IPS-18c (cell line): ENCODE measurements around the gene BAZ2B.

Source experiments
- H3K4me3 ChIP-seq: 2 replicates; pipeline ENCODE4 v1.7.0; 2013; ENCODE audit warnings: low read depth, mild to moderate bottlenecking, low read length, moderate library complexity; ENCODE audit not compliant: insufficient read depth
- H3K9me3 ChIP-seq: one replicate; pipeline ENCODE4 v1.6.1; 2013; ENCODE audit warnings: mild to moderate bottlenecking, low read length, moderate library complexity; ENCODE audit not compliant: control insufficient read depth, insufficient read depth

The BAZ2B gene

DNA sequence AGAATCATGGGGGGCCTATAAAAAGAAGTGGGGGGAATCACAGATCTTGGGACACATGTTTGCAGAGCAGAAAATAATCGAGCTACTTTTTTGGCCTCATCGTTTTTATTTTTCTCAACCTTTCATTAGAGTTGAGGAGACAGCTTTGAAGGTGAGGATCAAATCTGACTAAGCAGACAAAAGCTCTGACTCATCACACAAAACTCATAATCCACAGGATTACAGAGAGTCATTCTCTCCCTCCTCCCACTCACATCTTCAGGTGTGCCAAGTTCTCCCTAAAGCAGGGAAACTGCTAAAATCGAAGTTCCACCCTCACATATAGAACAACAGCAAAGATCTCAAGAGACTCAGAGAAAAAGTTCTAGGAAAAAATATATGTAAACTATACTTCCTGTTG is 15.6 kb downstream of the BAZ2B start:
- no peaks in the 10 kb centered on the region for H3K9me3 ChIP-seq
- no peak overlapping the region for H3K4me3 ChIP-seq

DNA sequence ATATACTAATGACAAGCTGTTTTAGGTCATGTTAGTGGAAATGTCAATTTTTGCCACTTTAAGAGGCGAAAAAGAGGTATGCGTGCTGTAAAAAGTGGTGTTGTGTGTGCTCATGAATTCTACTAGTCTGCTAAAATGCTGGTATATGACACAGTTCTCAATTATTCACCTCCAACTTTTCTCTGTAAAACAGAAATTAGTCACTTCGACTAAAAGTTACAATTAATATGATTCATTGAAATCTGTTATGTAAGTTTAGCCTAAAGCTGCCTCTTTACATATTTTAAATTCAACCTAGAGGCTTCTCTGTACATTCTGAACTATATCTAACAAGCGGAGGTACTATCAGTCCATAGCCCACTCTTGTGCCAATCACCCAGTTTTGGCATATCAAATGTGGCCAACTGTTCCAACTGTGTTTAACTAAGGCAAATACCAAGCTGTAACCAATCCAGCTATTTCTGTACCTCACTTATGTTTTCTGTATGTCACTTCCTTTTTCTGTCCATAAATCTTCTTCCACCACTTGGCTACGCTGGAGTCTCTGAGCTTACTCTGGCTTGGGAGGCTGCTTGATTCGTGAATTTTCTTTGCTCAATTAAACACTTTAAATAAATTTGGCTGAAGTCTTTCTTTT is 20.8 kb downstream of the BAZ2B start:
- Histone ChIP-seq H3K9me3 (no peaks in the 10 kb centered on the region), H3K4me3 (no peak overlapping the region)

DNA sequence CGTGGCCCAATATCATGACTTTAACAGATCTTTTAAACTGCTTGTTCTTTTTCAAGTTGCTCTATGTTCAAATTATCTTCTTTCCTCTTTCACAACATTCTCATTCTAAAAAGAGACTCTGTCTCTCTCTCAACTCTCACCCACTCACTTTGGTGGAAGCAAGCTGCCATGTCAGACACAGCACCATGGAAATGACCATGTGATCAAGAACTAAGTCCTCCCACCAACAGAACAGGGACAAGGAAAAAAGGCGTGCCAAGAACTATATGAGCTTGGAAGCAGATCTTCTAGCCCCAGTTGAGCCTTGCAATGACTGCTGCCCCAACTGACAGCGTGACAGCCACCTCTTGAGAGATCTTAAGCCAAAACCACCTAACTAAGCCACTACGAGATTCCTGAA is 23.9 kb downstream of the BAZ2B start:
- H3K4me3 ChIP-seq = no peak overlapping the region
- no peaks in the 10 kb centered on the region for H3K9me3 ChIP-seq

DNA sequence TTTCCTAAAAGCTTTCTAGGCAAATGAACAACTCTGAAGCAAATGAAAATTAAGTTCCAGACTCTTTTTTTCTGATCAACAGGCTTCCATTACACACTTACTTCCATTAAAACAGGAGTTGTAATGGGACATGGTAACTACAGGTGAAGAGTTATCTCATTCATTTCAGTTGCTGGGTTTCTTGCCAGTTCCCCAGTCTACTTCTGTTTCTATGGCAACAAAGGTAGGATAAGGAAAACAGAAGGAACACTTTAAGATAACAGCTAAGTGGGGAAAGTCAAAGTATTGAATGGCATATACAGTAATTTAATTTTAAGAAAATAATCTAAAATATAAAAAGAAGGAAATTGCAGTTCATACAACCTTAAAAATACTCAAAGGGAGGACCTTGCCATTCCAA is 25.1 kb downstream of the BAZ2B start:
- Histone ChIP-seq H3K4me3 (no peak overlapping the region), H3K9me3 (no peaks in the 10 kb centered on the region)

DNA sequence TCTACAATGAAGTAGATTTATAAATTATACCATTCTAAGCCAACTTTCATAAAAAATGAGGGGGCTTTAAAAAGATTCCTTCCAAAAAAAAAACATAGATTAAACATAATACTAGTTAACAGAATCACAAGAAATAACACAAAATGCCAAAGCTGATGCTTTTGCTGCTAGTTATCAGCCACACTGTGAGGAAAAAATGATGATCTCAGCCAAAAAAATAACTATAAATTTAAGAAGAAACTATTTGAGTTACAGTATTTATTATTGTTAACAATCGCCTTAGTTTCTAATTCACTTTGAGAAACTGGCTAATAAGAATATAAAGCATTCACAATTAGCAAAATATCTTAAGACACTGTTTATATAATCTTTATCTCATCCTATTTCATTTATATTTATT is 27.1 kb downstream of the BAZ2B start:
- no peak overlapping the region for H3K4me3 ChIP-seq
- H3K9me3 ChIP-seq = no peaks in the 10 kb centered on the region

DNA sequence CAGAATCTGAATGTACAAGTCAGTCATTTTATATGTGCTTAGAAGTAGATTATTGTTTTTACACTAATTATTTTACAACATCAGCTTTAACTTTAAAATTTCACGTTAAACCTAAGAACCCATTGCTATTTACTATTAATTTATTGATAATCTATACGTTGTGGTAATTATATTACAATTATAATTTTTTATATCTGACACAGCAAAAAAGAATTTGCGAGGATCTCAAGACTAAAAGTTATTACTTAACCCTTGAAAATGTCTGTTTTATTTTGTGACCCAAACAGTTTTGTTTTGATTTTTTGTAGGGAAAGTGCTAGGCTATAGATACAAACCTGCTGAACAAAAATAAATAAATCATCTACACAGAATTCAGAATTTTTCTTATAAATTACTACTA is 30.3 kb downstream of the BAZ2B start:
- Histone ChIP-seq H3K9me3 (no peaks in the 10 kb centered on the region), H3K4me3 (no peak overlapping the region)

DNA sequence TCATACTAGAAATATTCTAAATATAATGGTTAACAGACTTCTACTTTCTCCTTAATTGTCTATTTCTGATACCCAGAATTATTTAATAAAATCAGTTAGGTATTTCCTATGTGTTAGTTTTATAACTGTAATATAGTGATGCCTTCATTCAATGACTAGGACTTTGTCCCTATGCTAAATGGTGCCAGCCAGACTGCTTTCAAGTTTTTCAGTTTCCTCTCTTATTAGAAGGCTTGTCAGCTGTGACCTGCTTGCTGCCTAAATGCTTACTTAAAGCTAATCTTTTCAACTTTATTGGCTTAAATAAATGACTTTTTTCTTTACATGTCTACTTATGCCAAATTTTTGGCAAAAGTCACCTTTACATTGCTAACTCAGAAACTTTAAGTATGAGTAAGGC is 30.7 kb downstream of the BAZ2B start:
- Histone ChIP-seq H3K9me3 (no peaks in the 10 kb centered on the region), H3K4me3 (no peak overlapping the region)

DNA sequence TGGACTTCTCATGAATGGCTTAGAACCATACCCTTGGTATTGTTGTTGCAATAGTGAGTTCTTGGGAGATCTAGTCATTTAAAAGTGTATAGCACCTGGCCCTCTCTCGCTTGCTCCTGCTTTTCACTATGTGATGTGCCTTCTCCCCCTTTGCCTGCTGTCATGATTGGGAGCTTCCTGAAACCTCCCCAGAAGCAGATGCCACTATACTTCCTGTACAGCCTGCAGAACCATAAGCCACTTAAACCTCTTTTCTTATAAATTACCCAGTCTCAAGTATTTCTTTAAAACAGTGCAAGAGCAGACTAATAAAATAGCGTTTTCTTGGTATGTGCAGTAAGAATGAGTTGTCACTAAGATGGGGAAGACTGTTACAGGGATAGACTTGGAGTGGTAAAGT is 31.6 kb downstream of the BAZ2B start:
- no peak overlapping the region for H3K4me3 ChIP-seq
- no peaks in the 10 kb centered on the region for H3K9me3 ChIP-seq

DNA sequence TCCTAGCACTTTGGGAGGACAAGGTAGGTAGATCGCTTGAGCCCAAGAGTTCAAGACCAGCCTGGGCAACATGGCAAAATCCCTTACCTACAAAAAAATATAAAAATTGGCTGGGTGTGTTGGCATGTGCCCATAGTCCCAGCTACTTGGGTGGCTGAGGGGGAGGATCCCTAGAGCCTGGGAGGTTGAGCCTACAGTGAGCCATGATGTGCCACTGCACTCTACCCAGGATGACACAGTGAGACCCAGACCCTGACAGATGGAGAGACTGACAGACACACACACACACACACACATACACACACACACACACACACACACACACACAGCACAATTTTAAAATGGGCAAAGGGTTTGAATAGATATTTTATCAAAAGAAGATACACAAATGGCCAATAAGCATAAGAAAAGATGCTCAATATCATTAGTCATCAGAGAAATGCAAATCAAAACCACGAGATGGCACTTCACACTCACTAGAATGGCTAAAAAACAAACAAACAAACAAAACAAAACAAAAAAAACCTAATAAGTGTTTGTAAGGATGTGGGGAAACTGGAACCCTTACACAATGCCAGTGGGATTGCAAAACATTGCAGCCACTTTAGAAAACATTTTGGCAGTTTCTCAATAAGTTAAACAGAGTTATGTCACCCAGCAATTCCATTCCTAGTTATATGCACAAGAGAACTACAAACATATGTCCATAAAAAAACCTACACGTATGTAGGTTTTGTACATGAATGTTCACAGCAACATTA is 42.3 kb downstream of the BAZ2B start:
- no peak overlapping the region for H3K4me3 ChIP-seq
- no peaks in the 10 kb centered on the region for H3K9me3 ChIP-seq

DNA sequence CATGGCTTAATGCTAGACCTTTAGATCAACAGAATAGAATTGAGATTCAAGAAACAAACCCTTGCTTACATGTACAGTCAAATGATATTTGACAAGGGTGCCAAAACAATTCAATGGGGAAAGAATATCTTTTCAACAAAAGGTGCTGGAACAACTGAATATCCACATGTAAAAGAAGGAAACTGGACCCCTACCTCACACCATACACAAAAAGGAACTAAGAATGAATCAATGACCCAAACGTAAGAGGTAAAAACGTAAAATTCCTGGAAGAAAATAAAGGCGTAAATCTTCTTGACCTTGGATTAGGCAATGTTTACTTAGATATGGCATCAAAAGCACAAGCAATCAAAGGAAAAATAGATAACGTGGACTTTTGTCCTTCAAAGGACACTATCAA is 43.1 kb downstream of the BAZ2B start:
- H3K4me3 ChIP-seq = no peak overlapping the region
- no peaks in the 10 kb centered on the region for H3K9me3 ChIP-seq

DNA sequence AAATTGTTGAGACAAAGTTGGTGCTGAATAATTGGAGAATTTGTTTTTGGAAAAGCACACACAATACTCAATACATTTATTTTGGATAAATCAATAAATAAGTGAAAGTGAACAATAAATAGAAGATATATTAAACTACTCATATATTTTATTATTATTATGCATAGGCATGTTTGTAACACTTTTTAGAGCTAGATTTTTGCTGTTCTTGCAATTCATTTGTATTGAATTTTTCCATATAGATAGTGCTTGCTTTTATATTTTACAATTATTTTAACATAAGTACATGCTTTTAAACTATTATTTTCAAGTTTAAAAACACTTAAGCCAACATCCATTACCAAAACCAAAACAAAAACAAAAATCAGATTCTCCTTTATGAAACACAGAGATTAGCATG is 43.9 kb downstream of the BAZ2B start:
- Histone ChIP-seq H3K9me3 (no peaks in the 10 kb centered on the region), H3K4me3 (no peak overlapping the region)

DNA sequence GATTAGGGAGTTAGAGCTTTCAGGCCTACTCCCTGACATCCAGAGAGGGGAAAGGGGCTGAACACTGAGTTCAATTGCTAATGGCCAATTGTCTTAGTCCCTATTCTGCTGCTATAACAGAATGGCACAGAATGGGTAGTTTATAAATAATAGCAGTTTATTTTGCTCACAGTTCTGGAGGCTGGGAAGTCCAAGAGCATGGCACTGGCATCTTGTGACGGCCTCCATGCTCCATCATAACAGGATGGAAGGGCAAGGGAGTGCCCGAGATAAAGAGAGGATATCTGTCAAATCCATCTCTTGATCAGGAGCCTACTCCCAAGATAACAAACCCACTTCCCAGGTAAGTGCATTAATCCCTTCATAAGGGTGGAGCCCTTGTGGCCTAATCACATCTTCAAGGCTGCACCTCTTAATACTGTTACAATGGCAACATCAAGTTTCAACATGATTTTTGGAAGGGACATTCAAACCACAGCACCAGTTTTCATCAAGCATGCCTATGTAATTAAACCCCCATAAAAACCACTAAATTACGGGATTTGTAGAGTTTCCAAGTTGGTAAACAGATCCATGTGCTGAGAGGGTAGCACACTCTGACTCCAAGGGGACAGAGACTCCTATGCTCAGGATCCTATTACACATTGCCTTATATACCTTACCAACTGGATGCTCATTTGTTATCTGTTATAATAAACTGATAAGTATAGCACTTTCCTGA is 44.6 kb downstream of the BAZ2B start:
- H3K4me3 ChIP-seq = no peak overlapping the region
- no peaks in the 10 kb centered on the region for H3K9me3 ChIP-seq

DNA sequence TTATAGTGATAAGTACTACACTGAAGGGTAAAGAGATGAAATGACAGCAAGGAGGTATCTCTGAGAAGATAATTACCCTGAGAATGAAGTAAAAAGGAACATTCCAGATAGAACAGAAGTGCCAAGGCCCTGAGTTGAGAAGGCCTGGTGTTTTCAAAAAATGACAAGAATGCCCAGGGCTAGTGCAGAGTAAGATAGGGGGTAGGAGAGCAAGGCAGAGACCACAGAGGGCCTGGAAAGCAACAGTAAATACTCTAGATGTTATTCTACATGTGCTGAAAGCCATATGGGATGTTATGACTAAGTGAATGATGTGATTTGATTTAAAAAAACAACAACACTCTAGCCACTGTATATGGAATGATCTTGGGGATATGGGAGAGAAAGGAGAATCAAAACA is 52.3 kb downstream of the BAZ2B start:
- H3K9me3 ChIP-seq = no peaks in the 10 kb centered on the region
- H3K4me3 ChIP-seq = no peak overlapping the region

DNA sequence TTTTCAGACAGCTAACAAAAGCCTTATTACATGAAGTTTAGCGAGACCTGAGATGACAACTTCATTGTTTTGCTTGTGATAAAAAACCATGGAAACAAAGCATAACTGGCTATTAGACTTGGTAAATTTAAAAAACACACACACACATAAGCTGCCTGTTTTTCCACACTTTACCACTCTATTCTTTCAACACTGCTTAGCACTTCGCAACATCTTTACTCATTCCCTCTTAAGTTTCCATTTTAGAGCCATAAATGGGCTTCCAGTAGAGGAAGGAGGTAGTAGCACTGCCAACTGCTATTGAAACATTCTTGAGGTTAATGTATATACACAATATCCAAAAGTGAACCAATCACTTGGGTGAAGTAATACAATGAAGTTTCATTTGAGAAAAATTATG is 54.1 kb downstream of the BAZ2B start:
- Histone ChIP-seq H3K9me3 (no peaks in the 10 kb centered on the region), H3K4me3 (no peak overlapping the region)

DNA sequence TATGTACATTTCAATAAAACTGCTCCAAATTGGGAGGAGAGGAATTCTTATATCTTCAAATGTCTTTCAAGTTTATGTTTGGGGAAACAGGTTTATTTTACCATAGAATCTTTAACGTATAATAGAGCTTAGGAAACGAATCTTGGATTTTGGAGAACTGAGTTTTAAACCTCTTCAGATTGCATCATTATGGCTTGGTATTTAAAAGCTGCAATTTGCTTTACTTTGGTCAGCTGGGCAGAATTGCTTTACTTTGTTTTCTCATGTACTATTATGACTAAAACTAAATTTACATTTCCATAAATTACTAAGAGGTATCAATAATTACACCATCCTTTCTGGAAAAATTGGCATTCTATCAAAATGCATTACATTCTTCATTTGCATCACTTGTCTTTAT is 54.6 kb downstream of the BAZ2B start:
- Histone ChIP-seq H3K4me3 (no peak overlapping the region), H3K9me3 (no peaks in the 10 kb centered on the region)

DNA sequence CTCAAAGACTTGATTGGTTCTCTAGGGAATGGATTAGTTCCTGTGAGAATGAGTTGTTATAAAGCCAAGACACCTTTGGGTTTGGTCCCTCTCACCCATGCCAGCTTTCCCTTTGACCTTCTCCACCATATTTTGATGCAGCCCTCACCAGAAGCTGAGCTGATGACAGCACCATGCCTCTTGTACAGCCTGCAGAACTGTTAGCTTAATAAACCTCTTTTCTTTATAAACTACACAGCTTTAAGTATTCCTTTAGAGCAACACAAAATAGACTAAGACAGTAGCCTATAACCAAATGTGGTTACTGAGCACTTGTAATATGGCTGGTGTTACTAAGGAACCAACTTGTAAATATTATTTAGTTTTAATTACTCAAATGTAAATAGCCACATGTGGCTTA is 55.1 kb downstream of the BAZ2B start:
- no peak overlapping the region for H3K4me3 ChIP-seq
- H3K9me3 ChIP-seq = no peaks in the 10 kb centered on the region

DNA sequence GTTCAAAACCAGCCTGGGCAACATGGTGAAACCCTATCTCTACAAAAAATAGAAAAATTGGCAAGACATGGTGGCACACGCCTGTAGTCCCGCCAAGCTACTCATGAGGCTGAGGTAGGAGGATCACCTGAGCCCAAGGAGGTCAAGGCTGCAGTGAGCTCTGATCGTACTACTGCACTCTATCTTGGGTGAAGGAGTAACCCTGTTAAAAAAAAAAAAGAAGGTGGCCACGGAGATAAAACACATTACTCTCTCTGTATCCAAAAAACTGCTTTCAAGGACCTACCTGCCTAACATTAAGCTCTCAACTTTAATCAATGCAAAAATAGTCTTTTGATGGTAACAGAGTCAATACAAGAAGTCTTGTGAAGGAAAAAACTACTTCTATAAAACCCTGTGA is 57.3 kb downstream of the BAZ2B start:
- no peaks in the 10 kb centered on the region for H3K9me3 ChIP-seq
- H3K4me3 ChIP-seq = no peak overlapping the region

DNA sequence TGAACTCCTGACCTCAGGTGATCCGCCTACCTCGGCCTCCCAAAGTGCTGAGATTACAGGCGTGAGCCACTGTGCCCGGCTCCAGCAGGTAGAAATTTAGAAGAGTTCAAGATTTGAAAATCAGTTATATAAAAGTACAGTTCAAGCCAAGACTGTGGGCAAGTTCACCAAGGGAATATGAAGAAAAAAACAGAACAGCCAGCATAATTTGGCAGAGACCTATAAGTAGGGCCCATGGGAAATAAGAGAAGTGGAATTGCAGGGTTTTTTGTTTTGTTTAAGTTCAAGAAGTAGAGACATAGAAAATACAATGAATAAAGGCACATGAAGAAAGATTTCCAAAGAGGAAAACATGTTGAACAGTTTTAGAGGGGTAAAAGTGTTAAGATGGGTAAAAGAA is 57.9 kb downstream of the BAZ2B start:
- H3K9me3 ChIP-seq = no peaks in the 10 kb centered on the region
- no peak overlapping the region for H3K4me3 ChIP-seq
